Type B pancreatic cell (in vitro differentiated cells): Measurements from ENCODE around the gene NACC1. TPM values are rescaled to one million over a fixed set of nuclear protein-coding genes. Genes with fewer than 3 reads are reported as not detected.

Source experiments
- DNase-seq: peaks from one replicate; pipeline ENCODE4 v3.0.0; 2021; ENCODE audit warnings: mixed read lengths; ENCODE audit not compliant: unreplicated experiment; ENCODE audit errors: extremely low spot score
- H3K27ac Mint-ChIP-seq: 2 replicates; pipeline ENCODE4 v1.8.0; 2021; ENCODE audit warnings: mild to moderate bottlenecking, mixed read lengths
- H3K27me3 Mint-ChIP-seq: 2 replicates; pipeline ENCODE4 v1.8.0; 2021; ENCODE audit warnings: mixed read lengths
- H3K36me3 Mint-ChIP-seq: 2 replicates; pipeline ENCODE4 v1.8.0; 2021; ENCODE audit warnings: mixed read lengths
- H3K4me1 Mint-ChIP-seq: one replicate; pipeline ENCODE4 v1.8.0; 2021; ENCODE audit warnings: mixed read lengths; ENCODE audit not compliant: unreplicated experiment
- H3K4me3 Mint-ChIP-seq: 2 replicates; pipeline ENCODE4 v1.8.0; 2021; ENCODE audit warnings: mild to moderate bottlenecking, mixed read lengths
- H3K9me3 Mint-ChIP-seq: 2 replicates; pipeline ENCODE4 v1.8.0; 2021; ENCODE audit warnings: mixed read lengths
- total RNA-seq: library from RNA; stranded (reverse); gene quantifications from 2 replicates; pipeline ENCODE4 v1.2.1, GENCODE V29; 2021; ENCODE audit warnings: low replicate concordance
- TF ChIP-seq, protein P1 (sequence below): fragments of 200-600 bp; sonication (generic); conservative IDR thresholded peaks from 2 replicates; pipeline ENCODE4 v1.5.0; 2021; ENCODE audit warnings: antibody characterized with exemption, mild to moderate bottlenecking

The NACC1 gene
- total RNA-seq, 1 donor from 2014 or later: 66.8 TPM

DNA sequence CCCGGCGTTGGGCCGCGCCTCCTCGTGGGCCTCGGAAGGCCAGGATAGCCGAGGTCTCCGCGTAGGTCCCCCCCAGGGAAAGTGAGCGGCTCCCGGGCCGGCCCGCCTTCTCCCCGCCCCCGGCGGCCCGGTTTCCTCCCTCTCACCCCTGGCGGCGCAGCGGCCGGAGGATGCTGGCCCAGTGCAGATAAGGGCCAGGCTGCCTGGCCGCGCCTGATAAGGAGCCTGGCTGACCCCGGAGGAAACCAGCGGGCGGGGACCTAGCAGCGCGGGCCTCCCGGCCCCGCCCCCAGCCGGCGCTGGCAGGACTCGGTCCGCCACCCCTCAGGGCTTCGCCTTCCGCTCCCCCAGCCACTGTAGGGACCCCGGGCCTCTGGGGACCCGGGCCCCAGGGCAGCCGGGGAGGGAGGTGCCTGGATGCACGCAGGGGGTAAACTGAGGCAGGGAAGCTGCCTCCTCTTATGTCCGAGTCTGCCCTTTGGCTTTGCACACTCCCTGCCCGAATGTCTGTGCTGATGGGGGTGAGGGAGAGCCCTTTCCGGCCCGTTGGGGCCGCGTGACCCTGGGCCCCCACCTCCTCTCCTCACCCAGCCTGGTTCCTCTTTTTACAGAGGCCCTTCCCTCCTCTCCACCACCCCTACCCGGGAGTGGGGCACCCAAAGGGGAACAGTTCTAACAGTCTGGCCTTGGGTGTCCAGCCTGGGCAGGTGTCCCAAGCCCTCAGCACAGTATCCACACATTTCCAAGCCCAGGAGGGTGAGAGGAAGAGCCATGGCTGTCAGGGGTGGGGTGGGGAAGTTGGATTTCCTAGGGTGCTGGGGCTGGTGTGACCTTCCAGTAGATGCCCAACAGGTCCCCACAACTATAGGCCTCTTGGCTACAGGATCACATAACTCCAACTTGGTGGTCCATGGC, 15.1 kb upstream of the NACC1 start, which contains the start of gene LYL1:
TSS of gene LYL1 (minus strand) at position 193 of the 915 bp plus-strand sequence. CDS start 1,687 bp downstream, outside the sequence.
- TF ChIP-seq, protein P1, sequence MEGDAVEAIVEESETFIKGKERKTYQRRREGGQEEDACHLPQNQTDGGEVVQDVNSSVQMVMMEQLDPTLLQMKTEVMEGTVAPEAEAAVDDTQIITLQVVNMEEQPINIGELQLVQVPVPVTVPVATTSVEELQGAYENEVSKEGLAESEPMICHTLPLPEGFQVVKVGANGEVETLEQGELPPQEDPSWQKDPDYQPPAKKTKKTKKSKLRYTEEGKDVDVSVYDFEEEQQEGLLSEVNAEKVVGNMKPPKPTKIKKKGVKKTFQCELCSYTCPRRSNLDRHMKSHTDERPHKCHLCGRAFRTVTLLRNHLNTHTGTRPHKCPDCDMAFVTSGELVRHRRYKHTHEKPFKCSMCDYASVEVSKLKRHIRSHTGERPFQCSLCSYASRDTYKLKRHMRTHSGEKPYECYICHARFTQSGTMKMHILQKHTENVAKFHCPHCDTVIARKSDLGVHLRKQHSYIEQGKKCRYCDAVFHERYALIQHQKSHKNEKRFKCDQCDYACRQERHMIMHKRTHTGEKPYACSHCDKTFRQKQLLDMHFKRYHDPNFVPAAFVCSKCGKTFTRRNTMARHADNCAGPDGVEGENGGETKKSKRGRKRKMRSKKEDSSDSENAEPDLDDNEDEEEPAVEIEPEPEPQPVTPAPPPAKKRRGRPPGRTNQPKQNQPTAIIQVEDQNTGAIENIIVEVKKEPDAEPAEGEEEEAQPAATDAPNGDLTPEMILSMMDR: no peak
- Mint-ChIP-seq H3K9me3 (no peaks in the 10 kb centered on the region), H3K36me3 (no peaks in the 10 kb centered on the region), H3K4me1 (peaks cover 8% of the 10 kb centered on the region), H3K4me3 (peak within 1 kb of the TSS; percentile 14), H3K27me3 (peaks cover 39% of the 10 kb centered on the region), H3K27ac (no peak within 1 kb of the TSS)
- DNase-seq: no peak

DNA sequence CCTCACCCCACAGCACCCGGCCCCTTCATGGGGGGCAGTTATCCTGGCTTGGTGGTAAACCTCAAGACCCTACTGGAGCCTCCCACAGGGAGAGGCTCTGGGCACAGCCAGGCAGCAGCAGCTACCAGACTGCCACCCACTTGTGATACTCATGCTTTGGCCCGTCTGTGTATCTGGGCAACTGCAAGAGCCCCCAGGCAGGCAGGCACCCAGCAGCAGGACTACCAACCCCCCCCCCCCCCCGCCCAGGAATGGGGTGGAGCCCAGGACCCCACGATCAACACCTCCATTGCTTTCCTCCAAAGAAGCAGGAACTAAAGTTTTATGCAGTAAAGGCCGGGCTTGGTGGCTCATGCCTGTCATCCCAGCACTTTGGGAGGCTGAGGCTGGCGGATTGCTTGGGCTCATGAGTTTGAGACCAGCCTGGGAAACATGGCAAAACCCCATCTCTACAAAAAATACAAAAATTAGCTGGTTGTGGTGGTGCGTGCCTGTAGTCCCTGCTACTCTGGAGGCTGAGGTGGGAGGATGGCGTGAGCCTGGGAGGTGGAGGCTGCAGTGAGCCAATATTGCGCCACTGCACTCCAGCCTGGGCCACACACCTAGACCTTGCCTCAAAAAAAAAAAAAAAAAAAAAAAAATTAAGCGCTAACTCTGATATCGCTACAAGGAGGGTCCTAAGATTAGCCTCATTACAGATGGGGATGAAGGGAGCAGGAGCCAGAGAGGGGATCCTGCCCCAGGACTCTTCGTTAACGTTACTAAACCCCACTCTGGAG, 14.3 kb upstream of the NACC1 start:
- H3K4me3 Mint-ChIP-seq: no peak overlapping the region
- peaks cover 31% of the 10 kb centered on the region for H3K27me3 Mint-ChIP-seq
- H3K36me3 Mint-ChIP-seq: no peaks in the 10 kb centered on the region
- TF ChIP-seq, protein P1: no peak
- no peak overlapping the region for H3K27ac Mint-ChIP-seq
- no peaks in the 10 kb centered on the region for H3K9me3 Mint-ChIP-seq
- H3K4me1 Mint-ChIP-seq: peaks cover 4% of the 10 kb centered on the region
- no peak for DNase-seq

DNA sequence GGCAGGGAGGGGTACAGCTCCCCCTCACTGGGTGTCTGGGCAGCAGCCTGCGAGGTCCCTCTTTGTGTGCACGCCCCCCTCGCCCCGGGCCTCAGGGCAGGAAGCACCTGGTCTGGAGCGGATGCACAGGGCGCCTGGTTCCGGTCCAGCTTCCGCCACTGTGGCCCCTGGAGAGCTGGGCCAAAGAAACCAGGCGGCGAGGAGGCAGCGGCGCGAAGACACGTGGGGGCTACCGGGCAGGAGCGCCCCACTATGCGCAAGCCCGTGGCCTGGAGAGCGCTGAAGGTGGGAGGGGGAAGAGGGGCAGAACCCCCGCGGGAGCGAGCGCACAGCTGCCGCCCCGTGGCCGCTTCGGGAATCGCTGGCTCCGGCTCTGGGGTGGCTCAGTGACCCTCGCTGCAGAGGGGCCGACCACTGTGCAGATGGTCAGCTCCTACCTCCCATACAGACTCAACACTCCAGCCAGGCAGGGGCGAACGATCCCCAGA, 13.7 kb upstream of the NACC1 start:
- TF ChIP-seq, protein P1: peak; percentile 73
- Mint-ChIP-seq H3K4me1 (peaks cover 4% of the 10 kb centered on the region), H3K27ac (no peak overlapping the region), H3K9me3 (no peaks in the 10 kb centered on the region), H3K36me3 (no peaks in the 10 kb centered on the region), H3K27me3 (peaks cover 26% of the 10 kb centered on the region), H3K4me3 (no peak overlapping the region)
- DNase-seq: no peak

DNA sequence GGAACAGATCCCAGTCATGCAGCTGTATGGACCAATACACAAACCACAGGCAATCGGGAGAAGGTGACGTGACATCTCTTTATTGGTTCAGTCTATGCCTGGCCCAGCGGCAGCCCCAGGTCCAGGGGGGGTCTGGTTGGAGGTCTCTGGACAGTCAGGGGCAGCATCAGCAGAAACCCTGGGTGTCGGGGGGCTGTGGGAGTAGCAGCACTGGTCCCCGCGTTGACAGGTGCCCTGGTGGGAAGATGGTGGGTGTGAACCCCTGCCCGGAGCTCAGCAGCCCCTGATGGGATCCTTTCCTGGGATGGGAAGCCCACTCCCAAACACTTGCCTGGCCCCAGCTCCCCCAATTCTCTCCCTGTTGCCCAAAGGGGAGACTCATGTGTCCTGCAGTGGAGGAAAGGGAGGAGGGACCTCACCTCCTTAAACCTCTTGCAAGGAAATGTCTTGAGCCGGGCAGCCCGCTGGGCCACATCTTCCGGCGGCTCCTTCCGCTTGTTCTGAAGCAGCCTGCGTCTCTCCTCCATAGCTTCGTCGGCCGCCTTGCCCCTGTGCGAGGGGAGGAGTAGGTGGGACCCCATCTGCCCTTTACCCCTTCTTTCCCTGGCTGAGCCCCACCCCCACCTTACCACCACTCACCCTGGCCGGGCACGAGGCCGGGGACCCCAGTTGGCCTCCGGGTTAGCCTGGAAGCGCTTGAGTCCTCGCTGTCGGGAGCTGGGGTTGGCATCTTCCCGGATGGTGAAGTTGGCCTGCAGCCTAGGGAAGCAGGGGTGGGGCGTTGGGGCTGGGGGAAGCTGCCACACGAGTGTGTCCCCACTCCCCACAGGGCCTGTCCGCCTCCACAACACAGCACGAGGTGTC, 13.0 kb upstream of the NACC1 start:
- DNase-seq: no peak
- H3K4me1 Mint-ChIP-seq: peaks cover 1% of the 10 kb centered on the region
- no peaks in the 10 kb centered on the region for H3K36me3 Mint-ChIP-seq
- peaks cover 19% of the 10 kb centered on the region for H3K27me3 Mint-ChIP-seq
- no peak overlapping the region for H3K4me3 Mint-ChIP-seq
- no peaks in the 10 kb centered on the region for H3K9me3 Mint-ChIP-seq
- TF ChIP-seq, protein P1: no peak
- no peak overlapping the region for H3K27ac Mint-ChIP-seq
